ENCODE measurements around the gene GNL3. TPM values are rescaled to one million over a fixed set of nuclear protein-coding genes. Genes with fewer than 3 reads are reported as not detected.

The GNL3 gene
- total RNA-seq, 5 donors from 2014 or later (not counting 1 experiment from before 2014, with no cell fraction given) = 77.1 to 110 (median 86.6) TPM

GRCh38 chr3:52704611-52705437 is 19.0 kb downstream of the GNL3 start:
- Mint-ChIP-seq H3K36me3 (peaks cover 12% of the 10 kb centered on the region), H3K9me3 (no peaks in the 10 kb centered on the region), H3K4me3 (peak overlapping the region; percentile 91 to 96 (median 92)), H3K27me3 (no peaks in the 10 kb centered on the region), H3K4me1 (peaks cover 18 to 42% (median 40%) of the 10 kb centered on the region in 3 donors), H3K27ac (peak overlapping the region; percentile 91 to 95)
- ATAC-seq (replicated peaks in 1 of 4) = peak in 2 of 4 experiments; percentile 0 to 1
- H3K27me3 ChIP-seq (replicated peaks in 1 of 2; ENCODE audit: control insufficient read depth in 2 of 2, extremely low read depth in 1 of 2, insufficient read depth in 2 of 2, low read length in 1 of 2) = no peaks in the 10 kb centered on the region
- POLR2A ChIA-PET = interaction anchor here in 1 of 2 donors (0.5 to 0.9 kb wide), 2 partner anchors 15 to 16 kb away, joined by 3 read pairs; no protein-coding TSS in a partner anchor
- peaks cover 0 to 26% of the 10 kb centered on the region in 2 donors for H3K36me3 ChIP-seq (ENCODE audit: control insufficient read depth in 2 of 2, extremely low read depth in 1 of 2, insufficient read depth in 1 of 2, low read length in 1 of 2)
- CTCF ChIA-PET = interaction anchor here in 1 of 2 donors (0.9 kb wide), 1 partner anchor 365 kb away, joined by 5 read pairs; no protein-coding TSS in a partner anchor
- H3K4me1 ChIP-seq (ENCODE audit: control insufficient read depth in 1 of 2, extremely low read depth in 1 of 2, insufficient read depth in 2 of 2, low read length in 2 of 2) = peaks cover 19 to 32% of the 10 kb centered on the region in 2 experiments
- no peaks in the 10 kb centered on the region for H3K9me3 ChIP-seq
- peak overlapping the region; percentile 72 for H3K27ac ChIP-seq (ENCODE audit: low read length)
- 10% methylated on average over 14 of the region's 22 CpGs for WGBS (ENCODE audit: insufficient coverage)
- peak in 4 of 35 experiments; percentile 1 to 30 (median 6) for DNase-seq
- peak overlapping the region; percentile 92 to 96 for H3K4me3 ChIP-seq (ENCODE audit: control insufficient read depth in 1 of 2, extremely low read depth in 1 of 2, low read length in 1 of 2)

GRCh38 chr3:52705438-52705687 is 19.5 kb downstream of the GNL3 start:
- Mint-ChIP-seq H3K27ac (peak overlapping the region; percentile 91 to 95), H3K9me3 (no peaks in the 10 kb centered on the region), H3K36me3 (peaks cover 10% of the 10 kb centered on the region), H3K4me1 (peaks cover 18 to 39% (median 39%) of the 10 kb centered on the region in 3 donors), H3K4me3 (peak overlapping the region; percentile 91 to 96 (median 92)), H3K27me3 (no peaks in the 10 kb centered on the region)
- DNase-seq = no peak
- Histone ChIP-seq H3K27me3 (replicated peaks in 1 of 2; ENCODE audit: control insufficient read depth in 2 of 2, extremely low read depth in 1 of 2, insufficient read depth in 2 of 2, low read length in 1 of 2) (no peaks in the 10 kb centered on the region), H3K9me3 (no peaks in the 10 kb centered on the region), H3K36me3 (ENCODE audit: control insufficient read depth in 2 of 2, extremely low read depth in 1 of 2, insufficient read depth in 1 of 2, low read length in 1 of 2) (peaks cover 0 to 22% of the 10 kb centered on the region in 2 donors), H3K27ac (ENCODE audit: low read length) (peak overlapping the region; percentile 72), H3K4me1 (ENCODE audit: control insufficient read depth in 1 of 2, extremely low read depth in 1 of 2, insufficient read depth in 2 of 2, low read length in 2 of 2) (peaks cover 19 to 32% of the 10 kb centered on the region in 2 experiments), H3K4me3 (ENCODE audit: control insufficient read depth in 1 of 2, extremely low read depth in 1 of 2, low read length in 1 of 2) (peak overlapping the region; percentile 92 to 96)
- ChIA-PET POLR2A (interaction anchor here in 1 of 2 donors (0.9 kb wide), 1 partner anchor 16 kb away, joined by 3 read pairs; no protein-coding TSS in a partner anchor), CTCF (no interaction called here)
- peak in 3 of 4 experiments; percentile 69 to 75 (median 72) for ATAC-seq (replicated peaks in 1 of 4)
- WGBS (ENCODE audit: insufficient coverage) = under 1% methylated on average over 25 of the region's 25 CpGs

GRCh38 chr3:52705688-52706686 is 20.2 kb downstream of the GNL3 start, which contains the start of the genes GLT8D1 and SPCS1:
Gene GLT8D1, minus strand, starts transcription at chr3:52705791. Its CDS starts 5,331 bp downstream, at chr3:52700460.
Gene SPCS1, plus strand, starts transcription at chr3:52706106. Its CDS starts 141 bp downstream, at chr3:52706247.
- peaks cover 10% of the 10 kb centered on the region for H3K36me3 Mint-ChIP-seq
- Histone ChIP-seq H3K27ac (ENCODE audit: low read length) (peak within 1 kb of the TSS; percentile 76), H3K4me3 (ENCODE audit: control insufficient read depth in 1 of 2, extremely low read depth in 1 of 2, low read length in 1 of 2) (peak within 1 kb of the TSS; percentile 92 to 96), H3K27me3 (replicated peaks in 1 of 2; ENCODE audit: control insufficient read depth in 2 of 2, extremely low read depth in 1 of 2, insufficient read depth in 2 of 2, low read length in 1 of 2) (no peaks in the 10 kb centered on the region), H3K4me1 (ENCODE audit: control insufficient read depth in 1 of 2, extremely low read depth in 1 of 2, insufficient read depth in 2 of 2, low read length in 2 of 2) (peaks cover 19 to 34% of the 10 kb centered on the region in 2 experiments), H3K9me3 (no peaks in the 10 kb centered on the region), H3K36me3 (ENCODE audit: control insufficient read depth in 2 of 2, extremely low read depth in 1 of 2, insufficient read depth in 1 of 2, low read length in 1 of 2) (peaks cover 0 to 22% of the 10 kb centered on the region in 2 donors)
- WGBS (ENCODE audit: insufficient coverage) = under 1% methylated on average over 85 of the region's 94 CpGs
- ChIA-PET CTCF (no interaction called here), POLR2A (interaction anchor here (0.9 to 1.2 kb wide), 2 partner anchors 17 to 20 kb away, joined by 3 to 4 read pairs; partner anchors contain the start of gene GNL3 (in 1 of the 2))
- peaks cover 18 to 39% (median 39%) of the 10 kb centered on the region in 3 donors for H3K4me1 Mint-ChIP-seq
- no peaks in the 10 kb centered on the region for H3K27me3 Mint-ChIP-seq
- H3K4me3 Mint-ChIP-seq = peak within 1 kb of the TSS; percentile 91 to 96 (median 92)
- H3K27ac Mint-ChIP-seq = peak within 1 kb of the TSS; percentile 91 to 95
- ATAC-seq (replicated peaks in 1 of 4) = peak; percentile 92
- no peaks in the 10 kb centered on the region for H3K9me3 Mint-ChIP-seq
- peak; percentile 71 to 93 (median 82) for DNase-seq

- Mint-ChIP-seq H3K4me1 (peaks cover 18 to 35% (median 35%) of the 10 kb centered on the region in 3 donors), H3K27me3 (no peaks in the 10 kb centered on the region), H3K27ac (peak overlapping the region; percentile 55 to 59), H3K4me3 (peak overlapping the region; percentile 71 to 96 (median 91)), H3K36me3 (peaks cover 15% of the 10 kb centered on the region), H3K9me3 (no peaks in the 10 kb centered on the region)
- no CpG with 5 or more reads among the region's 4 CpGs for WGBS (ENCODE audit: insufficient coverage)
- no peak for DNase-seq
- peaks cover 19 to 32% of the 10 kb centered on the region in 2 experiments for H3K4me1 ChIP-seq (ENCODE audit: control insufficient read depth in 1 of 2, extremely low read depth in 1 of 2, insufficient read depth in 2 of 2, low read length in 2 of 2)
- H3K36me3 ChIP-seq (ENCODE audit: control insufficient read depth in 2 of 2, extremely low read depth in 1 of 2, insufficient read depth in 1 of 2, low read length in 1 of 2) = peaks cover 0 to 27% of the 10 kb centered on the region in 2 donors
- no peak overlapping the region for H3K4me3 ChIP-seq (ENCODE audit: control insufficient read depth in 1 of 2, extremely low read depth in 1 of 2, low read length in 1 of 2)
- POLR2A ChIA-PET = interaction anchor here (0.7 to 0.9 kb wide), 2 partner anchors 15 to 69 kb away, joined by 3 read pairs; no protein-coding TSS in a partner anchor
- no peaks in the 10 kb centered on the region for H3K9me3 ChIP-seq
- no peak for ATAC-seq (replicated peaks in 1 of 4)
- CTCF ChIA-PET = no interaction called here
- H3K27ac ChIP-seq (ENCODE audit: low read length) = no peak overlapping the region
- H3K27me3 ChIP-seq (replicated peaks in 1 of 2; ENCODE audit: control insufficient read depth in 2 of 2, extremely low read depth in 1 of 2, insufficient read depth in 2 of 2, low read length in 1 of 2) = no peaks in the 10 kb centered on the region
Measured at GRCh38 chr3:52707585-52707984, 21.8 kb downstream of the GNL3 start.

GRCh38 chr3:52710512-52710911 is 24.7 kb downstream of the GNL3 start:
- Mint-ChIP-seq H3K36me3 (peaks cover 20% of the 10 kb centered on the region), H3K4me3 (no peak overlapping the region), H3K4me1 (peaks cover 9 to 19% (median 16%) of the 10 kb centered on the region in 3 donors), H3K27ac (no peak overlapping the region), H3K9me3 (no peaks in the 10 kb centered on the region), H3K27me3 (no peaks in the 10 kb centered on the region)
- CTCF ChIA-PET = no interaction called here
- H3K4me3 ChIP-seq (ENCODE audit: control insufficient read depth in 1 of 2, extremely low read depth in 1 of 2, low read length in 1 of 2) = no peak overlapping the region
- DNase-seq = no peak
- H3K27me3 ChIP-seq (replicated peaks in 1 of 2; ENCODE audit: control insufficient read depth in 2 of 2, extremely low read depth in 1 of 2, insufficient read depth in 2 of 2, low read length in 1 of 2) = no peaks in the 10 kb centered on the region
- peaks cover 13 to 17% of the 10 kb centered on the region in 2 experiments for H3K4me1 ChIP-seq (ENCODE audit: control insufficient read depth in 1 of 2, extremely low read depth in 1 of 2, insufficient read depth in 2 of 2, low read length in 2 of 2)
- POLR2A ChIA-PET = no interaction called here
- peaks cover 0 to 27% of the 10 kb centered on the region in 2 donors for H3K36me3 ChIP-seq (ENCODE audit: control insufficient read depth in 2 of 2, extremely low read depth in 1 of 2, insufficient read depth in 1 of 2, low read length in 1 of 2)
- ATAC-seq (replicated peaks in 1 of 4) = no peak
- no peaks in the 10 kb centered on the region for H3K9me3 ChIP-seq
- H3K27ac ChIP-seq (ENCODE audit: low read length) = no peak overlapping the region
- no CpG with 5 or more reads among the region's 2 CpGs for WGBS (ENCODE audit: insufficient coverage)
